ENCODE data around the gene SLC7A7. TPM values are rescaled to one million over a fixed set of nuclear protein-coding genes. Genes with fewer than 3 reads are reported as not detected.

Gene SLC7A7
- total and polyA plus RNA-seq, 2 of the 13 experiments (the other 11 are each of a cell fraction or from before 2014, with no cell fraction given), result 0.13 to 0.63 TPM

DNA sequence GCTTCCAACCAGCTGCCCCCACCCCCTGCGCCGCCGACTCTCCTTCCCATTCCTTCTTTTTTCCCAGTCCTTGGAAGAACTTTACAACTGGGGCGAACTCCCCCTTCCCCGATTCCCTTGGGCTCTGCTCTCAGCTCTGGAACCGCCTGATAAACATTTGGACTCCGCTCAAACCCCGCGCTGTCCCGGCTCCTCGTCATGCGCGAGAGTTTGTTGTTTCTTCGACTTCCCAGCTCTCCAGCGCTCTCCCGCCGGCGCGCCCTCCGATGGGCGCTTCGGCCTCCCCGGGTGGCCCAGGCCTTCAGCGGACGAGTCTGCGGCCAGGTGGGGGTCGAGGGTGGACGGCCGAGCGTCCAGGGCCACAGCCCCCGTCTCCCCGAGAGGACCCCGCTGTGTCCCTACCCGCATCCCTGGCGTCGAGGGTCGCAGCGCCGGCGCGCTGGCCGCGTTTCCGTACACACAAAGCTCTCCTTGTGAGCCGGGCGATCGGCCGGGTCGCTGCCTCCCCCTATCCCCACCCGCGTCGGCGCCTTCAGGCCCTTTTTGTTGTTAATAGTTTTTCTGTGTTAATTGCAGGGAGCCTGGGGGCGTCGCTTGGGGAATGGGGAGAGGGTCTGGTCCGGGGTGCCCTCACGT, 22.0 kb upstream of the SLC7A7 start (continued):
- TF ChIP-seq KDM2A (CRISPR knock-in tag; IDR thresholded peaks at IDR 0.05; ENCODE audit: borderline replicate concordance, low read depth) (peak; percentile 82), ZEB1 (IDR thresholded peaks at IDR 0.05; ENCODE audit: insufficient replicate concordance, low read depth) (no peak), ZNF589 (CRISPR knock-in tag; conservative IDR thresholded peaks at IDR 0.05) (no peak), CEBPB (IDR thresholded peaks at IDR 0.05; ENCODE audit: borderline replicate concordance, low read depth, low read length) (no peak), ERF (CRISPR knock-in tag; IDR thresholded peaks at IDR 0.05) (no peak), ZNF510 (CRISPR knock-in tag; IDR thresholded peaks at IDR 0.05; ENCODE audit: low read depth) (peak; percentile 78; the same call in 1 of the 2 replicates), MIER3 (CRISPR knock-in tag; IDR thresholded peaks at IDR 0.05; ENCODE audit: borderline replicate concordance) (no peak), ATF7-NPFF (CRISPR knock-in tag; IDR thresholded peaks at IDR 0.05; ENCODE audit: low read depth) (peak; percentile 66), MAF1 (CRISPR knock-in tag; IDR thresholded peaks at IDR 0.05; ENCODE audit: borderline replicate concordance) (no peak), PRMT3 (CRISPR knock-in tag; IDR thresholded peaks at IDR 0.05; ENCODE audit: borderline replicate concordance, low read depth) (no peak), ETV5 (CRISPR knock-in tag; IDR thresholded peaks at IDR 0.05; ENCODE audit: borderline replicate concordance) (peak; percentile 55), RCOR2 (CRISPR knock-in tag; IDR thresholded peaks at IDR 0.05) (no peak), ATF7 (IDR thresholded peaks at IDR 0.05) (no peak), ATF7 (CRISPR knock-in tag; IDR thresholded peaks at IDR 0.05) (peak; percentile 78; the same call in 1 of the 2 replicates), DMAP1 (CRISPR knock-in tag; IDR thresholded peaks at IDR 0.05) (peak; percentile 29; the same call in 1 of the 2 replicates), FOXC1 (CRISPR knock-in tag; IDR thresholded peaks at IDR 0.05; ENCODE audit: borderline replicate concordance) (no peak; the same call in 1 of the 2 replicates), KAT8 (CRISPR knock-in tag; IDR thresholded peaks at IDR 0.05) (peak; percentile 78), FOSL2 (CRISPR knock-in tag; IDR thresholded peaks at IDR 0.05) (no peak; the same call in 1 of the 2 replicates)
- TF ChIP-seq, protein P1, sequence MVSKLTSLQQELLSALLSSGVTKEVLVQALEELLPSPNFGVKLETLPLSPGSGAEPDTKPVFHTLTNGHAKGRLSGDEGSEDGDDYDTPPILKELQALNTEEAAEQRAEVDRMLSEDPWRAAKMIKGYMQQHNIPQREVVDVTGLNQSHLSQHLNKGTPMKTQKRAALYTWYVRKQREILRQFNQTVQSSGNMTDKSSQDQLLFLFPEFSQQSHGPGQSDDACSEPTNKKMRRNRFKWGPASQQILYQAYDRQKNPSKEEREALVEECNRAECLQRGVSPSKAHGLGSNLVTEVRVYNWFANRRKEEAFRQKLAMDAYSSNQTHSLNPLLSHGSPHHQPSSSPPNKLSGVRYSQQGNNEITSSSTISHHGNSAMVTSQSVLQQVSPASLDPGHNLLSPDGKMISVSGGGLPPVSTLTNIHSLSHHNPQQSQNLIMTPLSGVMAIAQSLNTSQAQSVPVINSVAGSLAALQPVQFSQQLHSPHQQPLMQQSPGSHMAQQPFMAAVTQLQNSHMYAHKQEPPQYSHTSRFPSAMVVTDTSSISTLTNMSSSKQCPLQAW (CRISPR knock-in tag; IDR thresholded peaks at IDR 0.05), result no peak
- TF ChIP-seq, protein P2, sequence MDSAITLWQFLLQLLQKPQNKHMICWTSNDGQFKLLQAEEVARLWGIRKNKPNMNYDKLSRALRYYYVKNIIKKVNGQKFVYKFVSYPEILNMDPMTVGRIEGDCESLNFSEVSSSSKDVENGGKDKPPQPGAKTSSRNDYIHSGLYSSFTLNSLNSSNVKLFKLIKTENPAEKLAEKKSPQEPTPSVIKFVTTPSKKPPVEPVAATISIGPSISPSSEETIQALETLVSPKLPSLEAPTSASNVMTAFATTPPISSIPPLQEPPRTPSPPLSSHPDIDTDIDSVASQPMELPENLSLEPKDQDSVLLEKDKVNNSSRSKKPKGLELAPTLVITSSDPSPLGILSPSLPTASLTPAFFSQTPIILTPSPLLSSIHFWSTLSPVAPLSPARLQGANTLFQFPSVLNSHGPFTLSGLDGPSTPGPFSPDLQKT (CRISPR knock-in tag; IDR thresholded peaks at IDR 0.05; ENCODE audit: borderline replicate concordance), result no peak
- TF ChIP-seq, protein P3, sequence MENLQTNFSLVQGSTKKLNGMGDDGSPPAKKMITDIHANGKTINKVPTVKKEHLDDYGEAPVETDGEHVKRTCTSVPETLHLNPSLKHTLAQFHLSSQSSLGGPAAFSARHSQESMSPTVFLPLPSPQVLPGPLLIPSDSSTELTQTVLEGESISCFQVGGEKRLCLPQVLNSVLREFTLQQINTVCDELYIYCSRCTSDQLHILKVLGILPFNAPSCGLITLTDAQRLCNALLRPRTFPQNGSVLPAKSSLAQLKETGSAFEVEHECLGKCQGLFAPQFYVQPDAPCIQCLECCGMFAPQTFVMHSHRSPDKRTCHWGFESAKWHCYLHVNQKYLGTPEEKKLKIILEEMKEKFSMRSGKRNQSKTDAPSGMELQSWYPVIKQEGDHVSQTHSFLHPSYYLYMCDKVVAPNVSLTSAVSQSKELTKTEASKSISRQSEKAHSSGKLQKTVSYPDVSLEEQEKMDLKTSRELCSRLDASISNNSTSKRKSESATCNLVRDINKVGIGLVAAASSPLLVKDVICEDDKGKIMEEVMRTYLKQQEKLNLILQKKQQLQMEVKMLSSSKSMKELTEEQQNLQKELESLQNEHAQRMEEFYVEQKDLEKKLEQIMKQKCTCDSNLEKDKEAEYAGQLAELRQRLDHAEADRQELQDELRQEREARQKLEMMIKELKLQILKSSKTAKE (CRISPR knock-in tag; IDR thresholded peaks at IDR 0.05; ENCODE audit: borderline replicate concordance), result no peak
- TF ChIP-seq, protein P4, sequence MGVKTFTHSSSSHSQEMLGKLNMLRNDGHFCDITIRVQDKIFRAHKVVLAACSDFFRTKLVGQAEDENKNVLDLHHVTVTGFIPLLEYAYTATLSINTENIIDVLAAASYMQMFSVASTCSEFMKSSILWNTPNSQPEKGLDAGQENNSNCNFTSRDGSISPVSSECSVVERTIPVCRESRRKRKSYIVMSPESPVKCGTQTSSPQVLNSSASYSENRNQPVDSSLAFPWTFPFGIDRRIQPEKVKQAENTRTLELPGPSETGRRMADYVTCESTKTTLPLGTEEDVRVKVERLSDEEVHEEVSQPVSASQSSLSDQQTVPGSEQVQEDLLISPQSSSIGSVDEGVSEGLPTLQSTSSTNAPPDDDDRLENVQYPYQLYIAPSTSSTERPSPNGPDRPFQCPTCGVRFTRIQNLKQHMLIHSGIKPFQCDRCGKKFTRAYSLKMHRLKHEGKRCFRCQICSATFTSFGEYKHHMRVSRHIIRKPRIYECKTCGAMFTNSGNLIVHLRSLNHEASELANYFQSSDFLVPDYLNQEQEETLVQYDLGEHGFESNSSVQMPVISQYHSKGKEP (CRISPR knock-in tag; IDR thresholded peaks at IDR 0.05), result peak; percentile 83; the same call in 1 of the 2 replicates
- TF ChIP-seq, protein P5, sequence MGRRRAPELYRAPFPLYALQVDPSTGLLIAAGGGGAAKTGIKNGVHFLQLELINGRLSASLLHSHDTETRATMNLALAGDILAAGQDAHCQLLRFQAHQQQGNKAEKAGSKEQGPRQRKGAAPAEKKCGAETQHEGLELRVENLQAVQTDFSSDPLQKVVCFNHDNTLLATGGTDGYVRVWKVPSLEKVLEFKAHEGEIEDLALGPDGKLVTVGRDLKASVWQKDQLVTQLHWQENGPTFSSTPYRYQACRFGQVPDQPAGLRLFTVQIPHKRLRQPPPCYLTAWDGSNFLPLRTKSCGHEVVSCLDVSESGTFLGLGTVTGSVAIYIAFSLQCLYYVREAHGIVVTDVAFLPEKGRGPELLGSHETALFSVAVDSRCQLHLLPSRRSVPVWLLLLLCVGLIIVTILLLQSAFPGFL (CRISPR knock-in tag; IDR thresholded peaks at IDR 0.05), result no peak

All from HepG2 (cell line).